Mesenchymal stem cell (in vitro differentiated cells and primary cell): ENCODE measurements around the gene SMIM35.

Experiments used
- DNase-seq: peaks from one replicate; pipeline ENCODE4 v3.0.0-alpha.2; 2013
- H2AFZ ChIP-seq: one replicate; pipeline ENCODE4 v1.6.1; 2013; ENCODE audit warnings: low read depth, mild to moderate bottlenecking, control low read depth, inconsistent platforms, low read length, moderate library complexity
- H2AK5ac ChIP-seq: 2 replicates; pipeline ENCODE4 v1.6.1; 2013; ENCODE audit warnings: low read length, moderate library complexity, mild to moderate bottlenecking, inconsistent platforms; ENCODE audit not compliant: severe bottlenecking
- H2BK120ac ChIP-seq: one replicate; pipeline ENCODE4 v1.6.1; 2013; ENCODE audit warnings: low read depth, mild to moderate bottlenecking, inconsistent platforms, low read length, moderate library complexity
- H2BK12ac ChIP-seq, 2 experiments: one replicate each; pipeline ENCODE4 v1.6.1; 2013; ENCODE audit warnings: inconsistent platforms in 2 of 2, low read length in 2 of 2, mild to moderate bottlenecking in 2 of 2, moderate library complexity in 2 of 2, control low read depth in 1 of 2
- H2BK15ac ChIP-seq: one replicate; pipeline ENCODE4 v1.6.1; 2013; ENCODE audit warnings: mild to moderate bottlenecking, low read depth, inconsistent platforms; ENCODE audit not compliant: poor library complexity, severe bottlenecking
- H2BK5ac ChIP-seq: 2 replicates; pipeline ENCODE4 v1.6.1; 2013; ENCODE audit warnings: low read depth, mild to moderate bottlenecking, low read length, control low read depth, inconsistent platforms; ENCODE audit not compliant: poor library complexity, severe bottlenecking
- H3K14ac ChIP-seq, 2 experiments: one replicate each; pipeline ENCODE4 v1.6.1; 2013; ENCODE audit warnings: inconsistent platforms in 2 of 2, low read length in 2 of 2, control low read depth in 1 of 2, mild to moderate bottlenecking in 1 of 2, moderate library complexity in 1 of 2
- H3K18ac ChIP-seq, 2 experiments: one replicate each; pipeline ENCODE4 v1.6.1; 2013; ENCODE audit warnings: inconsistent platforms in 2 of 2, low read length in 2 of 2, control low read depth in 1 of 2, low read depth in 1 of 2, mild to moderate bottlenecking in 1 of 2
- H3K23ac ChIP-seq, 2 experiments: one replicate each; pipeline ENCODE4 v1.6.1; 2013; ENCODE audit warnings: inconsistent platforms in 2 of 2, low read length in 2 of 2, mild to moderate bottlenecking in 2 of 2, moderate library complexity in 2 of 2, control low read depth in 1 of 2
- H3K27ac ChIP-seq: 2 replicates; pipeline ENCODE4 v1.5.1; 2013; ENCODE audit warnings: mild to moderate bottlenecking, moderate library complexity, low read length, control low read depth, inconsistent platforms; ENCODE audit not compliant: poor library complexity, severe bottlenecking
- H3K27me3 ChIP-seq, 2 experiments: 2 replicates each; pipeline versions ENCODE4 v1.6.1 to v1.7.0; 2013; ENCODE audit warnings: low read length in 2 of 2, mild to moderate bottlenecking in 2 of 2, moderate library complexity in 2 of 2, control low read depth in 1 of 2, inconsistent platforms in 1 of 2; ENCODE audit not compliant: control insufficient read depth in 1 of 2, insufficient read depth in 1 of 2
- H3K36me3 ChIP-seq, 2 experiments: 2 replicates each; pipeline versions ENCODE4 v1.6.1 to v1.7.0; 2013; ENCODE audit warnings: low read length in 2 of 2, control low read depth in 1 of 2, inconsistent platforms in 1 of 2, low read depth in 1 of 2, mild to moderate bottlenecking in 1 of 2; ENCODE audit not compliant: insufficient read depth in 2 of 2, control insufficient read depth in 1 of 2
- H3K4ac ChIP-seq, 2 experiments: one replicate each; pipeline ENCODE4 v1.6.1; 2013; ENCODE audit warnings: inconsistent platforms in 2 of 2, low read length in 2 of 2, mild to moderate bottlenecking in 2 of 2, moderate library complexity in 2 of 2, control low read depth in 1 of 2, low read depth in 1 of 2
- H3K4me1 ChIP-seq: 2 replicates; pipeline ENCODE4 v1.6.1; 2013; ENCODE audit warnings: low read depth, low read length, control low read depth; ENCODE audit not compliant: control insufficient read depth, insufficient read depth
- H3K4me2 ChIP-seq: 2 replicates; pipeline ENCODE4 v1.6.1; 2013; ENCODE audit warnings: low read length, mild to moderate bottlenecking, inconsistent platforms; ENCODE audit not compliant: poor library complexity, severe bottlenecking
- H3K4me3 ChIP-seq, 2 experiments: 2 replicates each; pipeline versions ENCODE4 v1.5.1 to v1.7.0; 2013; ENCODE audit warnings: low read length in 2 of 2, mild to moderate bottlenecking in 2 of 2, control low read depth in 1 of 2, low read depth in 1 of 2; ENCODE audit not compliant: insufficient read depth in 1 of 2
- H3K79me1 ChIP-seq: replicated peaks from 2 replicates; pipeline ENCODE4 v1.6.1; 2013; ENCODE audit warnings: mild to moderate bottlenecking, control low read depth, low read length, inconsistent platforms; ENCODE audit not compliant: poor library complexity, severe bottlenecking
- H3K9ac ChIP-seq: 2 replicates; pipeline ENCODE4 v1.7.0; 2013; ENCODE audit warnings: mild to moderate bottlenecking, low read length, moderate library complexity
- H3K9me3 ChIP-seq: 2 replicates; pipeline ENCODE4 v1.7.0; 2013; ENCODE audit warnings: mild to moderate bottlenecking, low read length; ENCODE audit not compliant: control insufficient read depth
- H4K8ac ChIP-seq: one replicate; pipeline ENCODE4 v1.6.1; 2013; ENCODE audit warnings: inconsistent platforms, mild to moderate bottlenecking, low read length, moderate library complexity
- H4K91ac ChIP-seq: one replicate; pipeline ENCODE4 v1.6.1; 2013; ENCODE audit warnings: mild to moderate bottlenecking, low read length, inconsistent platforms
- WGBS: methylation state at CpG from one replicate; pipeline ENCODE4 v1.1.7; 2013; ENCODE audit warnings: mixed read lengths; 5-methylcytosine and 5-hydroxymethylcytosine counted together

The SMIM35 gene

GRCh38 chr11:118015385-118015841 lies 71.3 kb downstream of the SMIM35 start:
- no peak overlapping the region for H3K18ac ChIP-seq
- WGBS = 87% methylated on average over 9 of the region's 11 CpGs
- DNase-seq = no peak
- H2BK15ac ChIP-seq = no peak overlapping the region
- no peak overlapping the region for H2BK12ac ChIP-seq
- peaks cover 35 to 62% of the 10 kb centered on the region in 2 experiments for H3K27me3 ChIP-seq
- H3K23ac ChIP-seq = no peak overlapping the region
- H2AFZ ChIP-seq = no peak overlapping the region
- H2AK5ac ChIP-seq = no peak overlapping the region
- H3K4me3 ChIP-seq = no peak overlapping the region
- H2BK5ac ChIP-seq = no peak overlapping the region
- H4K8ac ChIP-seq = no peak overlapping the region
- H3K4me1 ChIP-seq = peaks cover 7% of the 10 kb centered on the region
- H3K79me1 ChIP-seq = no peaks in the 10 kb centered on the region
- peaks cover 6% of the 10 kb centered on the region for H3K9me3 ChIP-seq
- H3K4ac ChIP-seq = no peak overlapping the region
- no peaks in the 10 kb centered on the region for H3K36me3 ChIP-seq
- no peak overlapping the region for H4K91ac ChIP-seq
- H3K4me2 ChIP-seq = no peak overlapping the region
- H3K27ac ChIP-seq = no peak overlapping the region
- H3K9ac ChIP-seq = no peak overlapping the region
- no peak overlapping the region for H3K14ac ChIP-seq
- H2BK120ac ChIP-seq = no peak overlapping the region

DNA sequence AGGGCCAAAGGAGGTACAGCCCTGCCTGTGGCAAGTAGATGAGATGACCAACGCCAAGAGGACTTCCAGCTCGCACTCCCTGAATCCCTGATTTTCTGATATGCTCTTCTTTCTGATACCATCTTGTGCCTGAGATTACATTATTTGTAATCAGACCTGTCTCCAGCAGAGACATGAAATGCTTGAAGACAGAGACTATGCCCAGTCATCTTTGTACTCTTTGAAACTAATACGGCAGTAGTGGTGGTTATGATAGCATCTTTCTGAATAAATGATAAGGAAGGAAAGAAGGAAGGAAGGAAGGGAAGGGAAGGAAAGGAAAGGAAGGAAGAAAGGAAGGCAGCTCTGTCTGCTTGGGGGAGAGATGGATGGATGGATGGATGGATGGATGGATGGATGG lies 72.7 kb downstream of the SMIM35 start:
- Histone ChIP-seq H2BK12ac (no peak overlapping the region), H3K79me1 (no peaks in the 10 kb centered on the region), H2AK5ac (no peak overlapping the region), H4K91ac (no peak overlapping the region), H3K9me3 (peaks cover 6% of the 10 kb centered on the region), H3K14ac (no peak overlapping the region), H2BK15ac (no peak overlapping the region), H4K8ac (no peak overlapping the region), H3K4me2 (no peak overlapping the region), H2AFZ (no peak overlapping the region), H3K4me3 (no peak overlapping the region), H3K18ac (no peak overlapping the region), H2BK5ac (no peak overlapping the region), H3K36me3 (no peaks in the 10 kb centered on the region), H3K9ac (no peak overlapping the region), H3K27ac (no peak overlapping the region), H2BK120ac (no peak overlapping the region), H3K4ac (no peak overlapping the region), H3K23ac (no peak overlapping the region), H3K27me3 (peaks cover 43 to 71% of the 10 kb centered on the region in 2 experiments), H3K4me1 (peaks cover 7% of the 10 kb centered on the region)
- no peak for DNase-seq
- WGBS = 89% methylated on average over 3 of the region's 3 CpGs

DNA sequence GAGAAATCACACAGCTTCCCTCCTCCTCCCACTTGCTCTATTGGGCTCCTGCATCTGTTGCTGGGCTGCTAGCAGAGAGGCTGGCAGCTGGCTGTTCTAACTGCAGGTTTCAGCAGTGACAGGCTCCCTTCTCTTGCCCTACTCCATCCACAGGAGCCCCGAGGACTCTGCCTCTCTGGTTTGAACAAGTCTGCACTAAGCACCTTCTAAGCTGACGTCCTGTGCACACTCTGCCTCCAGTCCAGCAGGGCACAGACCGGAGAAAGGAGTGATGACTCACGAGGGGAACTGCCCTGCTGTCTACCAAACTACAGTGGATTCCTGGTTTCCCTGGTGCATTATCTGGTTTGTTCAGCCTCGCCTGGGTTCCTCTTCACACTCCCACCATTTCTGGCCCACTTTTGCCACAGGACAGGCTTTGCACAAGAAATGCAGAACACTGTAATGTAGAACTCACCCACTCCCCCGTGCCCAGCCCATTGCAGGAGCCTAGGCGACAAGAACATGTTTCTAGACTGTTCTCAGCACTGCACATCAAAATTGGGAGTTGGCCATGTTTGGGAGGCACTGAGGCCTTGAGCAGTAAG lies 74.6 kb downstream of the SMIM35 start:
- no peak overlapping the region for H4K8ac ChIP-seq
- peak; percentile 22 for DNase-seq
- H3K79me1 ChIP-seq = no peaks in the 10 kb centered on the region
- H3K14ac ChIP-seq = no peak overlapping the region
- H3K4me1 ChIP-seq = peaks cover 7% of the 10 kb centered on the region
- 55% methylated on average over 7 of the region's 7 CpGs for WGBS
- H2BK5ac ChIP-seq = no peak overlapping the region
- peaks cover 44 to 74% of the 10 kb centered on the region in 2 experiments for H3K27me3 ChIP-seq
- no peak overlapping the region for H2AFZ ChIP-seq
- no peak overlapping the region for H3K4me2 ChIP-seq
- no peak overlapping the region for H3K23ac ChIP-seq
- no peak overlapping the region for H2BK120ac ChIP-seq
- H2BK15ac ChIP-seq = no peak overlapping the region
- no peak overlapping the region for H3K4me3 ChIP-seq
- H3K4ac ChIP-seq = no peak overlapping the region
- no peak overlapping the region for H3K9ac ChIP-seq
- H3K18ac ChIP-seq = no peak overlapping the region
- H3K9me3 ChIP-seq = peaks cover under 1% of the 10 kb centered on the region
- no peak overlapping the region for H3K27ac ChIP-seq
- H2AK5ac ChIP-seq = no peak overlapping the region
- no peaks in the 10 kb centered on the region for H3K36me3 ChIP-seq
- H2BK12ac ChIP-seq = no peak overlapping the region
- no peak overlapping the region for H4K91ac ChIP-seq

- Histone ChIP-seq H3K27ac (no peak overlapping the region), H3K14ac (no peak overlapping the region), H3K18ac (no peak overlapping the region), H3K79me1 (no peaks in the 10 kb centered on the region), H2AFZ (no peak overlapping the region), H3K27me3 (peaks cover 46 to 67% of the 10 kb centered on the region in 2 experiments), H3K4me3 (no peak overlapping the region), H2BK5ac (no peak overlapping the region), H2AK5ac (no peak overlapping the region), H3K23ac (no peak overlapping the region), H2BK120ac (no peak overlapping the region), H2BK15ac (no peak overlapping the region), H4K91ac (no peak overlapping the region), H3K4me2 (peak overlapping the region; percentile 11), H3K36me3 (no peaks in the 10 kb centered on the region), H3K9ac (no peak overlapping the region), H3K4me1 (peaks cover 7% of the 10 kb centered on the region), H3K9me3 (no peaks in the 10 kb centered on the region), H4K8ac (no peak overlapping the region), H2BK12ac (no peak overlapping the region), H3K4ac (no peak overlapping the region)
- no peak for DNase-seq
- WGBS = 92% methylated on average over 21 of the region's 21 CpGs
These were observed 75.9 kb downstream of the SMIM35 start for GRCh38 chr11:118010738-118011461.
